ENCODE measurements around the gene LIPF.
A peak's percentile ranks its signal among the peaks of the same experiment; 100 is the strongest.

LIPF gene

GRCh38 chr10:88624840-88625239, 39.4 kb upstream of the LIPF start:
- no peak for TF ChIP-seq CTCF (conservative IDR thresholded peaks at IDR 0.05; ENCODE audit: low read length)
- DNase-seq (ENCODE audit: low read depth): no peak
- no peak overlapping the region for H3K4me3 ChIP-seq (ENCODE audit: low read length)

- TF ChIP-seq CTCF (conservative IDR thresholded peaks at IDR 0.05; ENCODE audit: low read length): no peak
- H3K4me3 ChIP-seq (ENCODE audit: low read length): no peak overlapping the region
- DNase-seq (ENCODE audit: low read depth): no peak
Observed at GRCh38 chr10:88640186-88640585, 24.1 kb upstream of the LIPF start.

- H3K4me3 ChIP-seq (ENCODE audit: low read length): no peak overlapping the region
- DNase-seq (ENCODE audit: low read depth): no peak
- no peak for TF ChIP-seq CTCF (conservative IDR thresholded peaks at IDR 0.05; ENCODE audit: low read length)
Observed at GRCh38 chr10:88642209-88642608, 22.0 kb upstream of the LIPF start.

DNA sequence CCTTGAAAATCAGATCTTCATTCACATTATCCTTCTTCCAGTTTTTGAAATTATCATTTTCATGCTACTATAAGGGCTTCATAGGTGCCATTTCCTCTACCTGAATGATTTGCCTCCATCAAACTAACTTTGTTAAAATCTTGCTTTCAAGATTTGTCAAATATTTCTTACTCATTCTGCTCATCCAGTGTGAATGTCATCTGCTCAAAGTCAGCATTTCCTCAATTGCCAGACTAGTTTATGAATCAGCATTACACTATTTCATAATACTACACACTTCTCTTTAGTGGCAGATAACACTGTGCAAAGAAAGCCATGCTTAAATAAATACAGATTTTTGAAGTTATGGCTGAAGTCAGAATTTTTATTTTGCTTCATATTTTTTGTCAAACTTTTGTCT, 21.3 kb upstream of the LIPF start:
- no peak for TF ChIP-seq CTCF (conservative IDR thresholded peaks at IDR 0.05; ENCODE audit: low read length)
- peak; percentile 42 for DNase-seq (ENCODE audit: low read depth)
- H3K4me3 ChIP-seq (ENCODE audit: low read length): no peak overlapping the region

GRCh38 chr10:88647061-88647615, 17.1 kb upstream of the LIPF start:
- H3K4me3 ChIP-seq (ENCODE audit: low read length): no peak overlapping the region
- DNase-seq (ENCODE audit: low read depth): no peak
- no peak for TF ChIP-seq CTCF (conservative IDR thresholded peaks at IDR 0.05; ENCODE audit: low read length)

DNA sequence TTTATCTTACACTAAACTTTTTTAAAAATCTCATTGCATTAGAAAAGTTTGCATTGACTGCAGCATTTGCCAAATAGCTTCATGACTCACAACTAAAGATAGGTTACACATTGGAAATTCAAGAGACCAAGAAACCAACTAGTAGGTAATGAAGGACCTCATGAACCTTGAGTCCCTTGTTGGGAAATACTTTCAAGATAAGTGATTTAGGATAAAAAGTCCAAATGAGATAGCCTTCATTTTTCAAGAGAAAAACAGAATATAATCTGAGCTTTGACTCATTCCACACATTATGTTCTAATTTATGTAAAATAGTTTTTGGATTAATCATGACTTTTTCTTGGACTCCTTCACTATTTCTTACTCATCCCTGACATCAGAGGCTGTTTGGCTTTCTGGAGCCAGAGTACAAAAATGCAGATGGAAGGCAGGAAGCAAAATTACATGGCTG, 13.1 kb upstream of the LIPF start:
- no peak overlapping the region for H3K4me3 ChIP-seq (ENCODE audit: low read length)
- peak; percentile 83 for DNase-seq (ENCODE audit: low read depth)
- TF ChIP-seq CTCF (conservative IDR thresholded peaks at IDR 0.05; ENCODE audit: low read length): no peak

- no peak for TF ChIP-seq CTCF (conservative IDR thresholded peaks at IDR 0.05; ENCODE audit: low read length)
- H3K4me3 ChIP-seq (ENCODE audit: low read length): no peak overlapping the region
- peak; percentile 9 for DNase-seq (ENCODE audit: low read depth)
Observed at GRCh38 chr10:88652616-88653015, 11.6 kb upstream of the LIPF start.

Data from AG10803 (cell line).